Heart right ventricle (tissue), 16 donors: ENCODE measurements around the gene PRPF4. TPM values are rescaled to one million over a fixed set of nuclear protein-coding genes. Genes with fewer than 3 reads are reported as not detected.
"Not testable (repeated sequence)": the region's sequence is repeated elsewhere in the genome, so short reads cannot be mapped to it uniquely, and the experiment has no call there.

Experiments used
- ATAC-seq, 8 donors: fragments of 200-7000 bp; cut with Tn5 transposase; one replicate each; pipeline ENCODE4 v1.9.1; 2020; ENCODE audit warnings: mild to moderate bottlenecking in 8 of 8, moderate library complexity in 8 of 8, moderate number of reproducible peaks in 1 of 8
- DNase-seq, 2 donors: peaks; one replicate each; pipeline ENCODE4 v3.0.0-alpha.2; 2020
- H3K27ac ChIP-seq, 10 donors: fragments of 200-600 bp; sonication (generic) in 2 of 10; one replicate each; pipeline versions ENCODE4 v1.5.0 to v1.8.0; 2020 to 2022; ENCODE audit warnings: mild to moderate bottlenecking in 3 of 10
- H3K27me3 ChIP-seq, 7 donors: fragments of 200-600 bp; one replicate each; pipeline ENCODE4 v1.8.0; 2021 to 2022; ENCODE audit warnings: mild to moderate bottlenecking in 2 of 7
- H3K36me3 ChIP-seq, 9 donors: fragments of 200-600 bp; sonication (generic) in 1 of 9; one replicate each; pipeline versions ENCODE4 v1.5.0 to v1.8.0; 2020 to 2022; ENCODE audit warnings: mild to moderate bottlenecking in 2 of 9
- H3K4me1 ChIP-seq, 9 donors: fragments of 200-600 bp; sonication (generic) in 1 of 9; one replicate each; pipeline versions ENCODE4 v1.5.0 to v1.8.0; 2020 to 2022; ENCODE audit warnings: mild to moderate bottlenecking in 4 of 9
- H3K4me3 ChIP-seq, 10 donors: fragments of 200-600 bp; sonication (generic) in 2 of 10; one replicate each; pipeline versions ENCODE4 v1.5.0 to v1.8.0; 2020 to 2022; ENCODE audit warnings: mild to moderate bottlenecking in 7 of 10, moderate library complexity in 2 of 10
- H3K9me3 ChIP-seq, 11 donors: fragments of 200-600 bp in 10 of 11; sonication (generic) in 2 of 11; one replicate each; pipeline versions ENCODE4 v1.5.0 to v1.8.0; 2013 to 2022; ENCODE audit warnings: mild to moderate bottlenecking in 2 of 11, control low read depth in 1 of 11, moderate library complexity in 1 of 11
- WGBS, 2 donors: extraction: QIAGEN DNeasy Blood & Tissue Kit; methylation state at CpG; one replicate each; pipeline ENCODE4 v1.1.7; 2013; ENCODE audit warnings: inconsistent platforms in 1 of 2; 5-methylcytosine and 5-hydroxymethylcytosine counted together
- intact Hi-C, 10 donors: fragments of 100-400 bp; cut with DNase I; formaldehyde crosslinking; loops; one replicate each; pipeline versions ENCODE4 v1.11.1 to v1.14.2; 2022
- polyA plus RNA-seq, 2 donors: library from polyadenylated mRNA; stranded (reverse); fragments of 200-250 nt; gene quantifications; one replicate each; pipeline ENCODE4 v1.2.3, GENCODE V29; 2013
- total RNA-seq, 10 donors: library from RNA; stranded (reverse); fragmentation: NEBNext Ultra II Directional in 3 of 10; extraction: Animal tissue kit (Norgen Biotek cat#: 25700) in 3 of 10; gene quantifications; one replicate each; pipeline versions ENCODE4 v1.2.1 to v1.2.4, GENCODE V29; 2021 to 2023
- TF ChIP-seq, protein P1 (sequence below), 9 donors: fragments of 200-600 bp; sonication (generic) in 2 of 9; IDR thresholded peaks; one replicate each; pipeline versions ENCODE4 v1.5.0 to v1.8.0; 2021 to 2022; ENCODE audit warnings: antibody characterized with exemption in 9 of 9, mild to moderate bottlenecking in 5 of 9, moderate library complexity in 1 of 9
- donor health status: Arrhythmogenic right ventricular cardiomyopathy.
- donor health status: ischemic (EF 13 %, LVEDD 7.1; RV severe dilation, severe dysfunction).
- donor health status: healthy with polysubstance abuse.
- donor health status: DM: no; HTN: yes; CAD: no.
- donor health status: DM: no; HTN: no; CAD: no.
- donor health status: ischemic (EF 25% LVEDD 6.9; RV normal size, moderate dysfunction).
- donor health status: ischemic (EF 25% LVEDD 5.7; RV mildly dilated, moderate dysfunction).
- donor health status: healthy.
- donor health status: DM: yes; HTN: yes; CAD: no.
- donor health status: Ischemic cardiomyopathy.
- donor health status: ischemic (EF 35%, LVEDD 5.7; RV mildly dilated, moderate dysfunction).
- donor health status: nonischemic (EF 11% LVEDD 7.7; RV severe dilation, severe dysfunction).
- donor health status: DM: yes; HTN: yes; CAD: no.
- donor health status: PGD.
- donor health status: ischemic (EF 29% LVEDD 5.4; RV normal size, mild dysfunction).
- donor health status: nonischemic (EF 23%, LVEDD 6.1; RV moderate dilation, normal function).

Gene PRPF4
- total and polyA plus RNA-seq, 12 donors: 5.3 to 17.2 (median 13.3) TPM

GRCh38 chr9:113247640-113248039, 27.8 kb upstream of the PRPF4 start:
- TF ChIP-seq, protein P1, sequence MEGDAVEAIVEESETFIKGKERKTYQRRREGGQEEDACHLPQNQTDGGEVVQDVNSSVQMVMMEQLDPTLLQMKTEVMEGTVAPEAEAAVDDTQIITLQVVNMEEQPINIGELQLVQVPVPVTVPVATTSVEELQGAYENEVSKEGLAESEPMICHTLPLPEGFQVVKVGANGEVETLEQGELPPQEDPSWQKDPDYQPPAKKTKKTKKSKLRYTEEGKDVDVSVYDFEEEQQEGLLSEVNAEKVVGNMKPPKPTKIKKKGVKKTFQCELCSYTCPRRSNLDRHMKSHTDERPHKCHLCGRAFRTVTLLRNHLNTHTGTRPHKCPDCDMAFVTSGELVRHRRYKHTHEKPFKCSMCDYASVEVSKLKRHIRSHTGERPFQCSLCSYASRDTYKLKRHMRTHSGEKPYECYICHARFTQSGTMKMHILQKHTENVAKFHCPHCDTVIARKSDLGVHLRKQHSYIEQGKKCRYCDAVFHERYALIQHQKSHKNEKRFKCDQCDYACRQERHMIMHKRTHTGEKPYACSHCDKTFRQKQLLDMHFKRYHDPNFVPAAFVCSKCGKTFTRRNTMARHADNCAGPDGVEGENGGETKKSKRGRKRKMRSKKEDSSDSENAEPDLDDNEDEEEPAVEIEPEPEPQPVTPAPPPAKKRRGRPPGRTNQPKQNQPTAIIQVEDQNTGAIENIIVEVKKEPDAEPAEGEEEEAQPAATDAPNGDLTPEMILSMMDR (IDR thresholded peaks at IDR 0.05): no peak
- no peak overlapping the region for H3K4me3 ChIP-seq
- ATAC-seq: no peak
- no peak overlapping the region for H3K27ac ChIP-seq
- H3K36me3 ChIP-seq: peaks cover 0 to 4% (median 0%) of the 10 kb centered on the region in 9 donors
- no peak for DNase-seq
- H3K27me3 ChIP-seq: no peaks in the 10 kb centered on the region
- H3K9me3 ChIP-seq: peaks cover 0 to 6% (median 0%) of the 10 kb centered on the region in 11 donors
- H3K4me1 ChIP-seq: peaks cover 0 to 9% (median 0%) of the 10 kb centered on the region in 9 donors
- intact Hi-C loops: no loop called here

DNA sequence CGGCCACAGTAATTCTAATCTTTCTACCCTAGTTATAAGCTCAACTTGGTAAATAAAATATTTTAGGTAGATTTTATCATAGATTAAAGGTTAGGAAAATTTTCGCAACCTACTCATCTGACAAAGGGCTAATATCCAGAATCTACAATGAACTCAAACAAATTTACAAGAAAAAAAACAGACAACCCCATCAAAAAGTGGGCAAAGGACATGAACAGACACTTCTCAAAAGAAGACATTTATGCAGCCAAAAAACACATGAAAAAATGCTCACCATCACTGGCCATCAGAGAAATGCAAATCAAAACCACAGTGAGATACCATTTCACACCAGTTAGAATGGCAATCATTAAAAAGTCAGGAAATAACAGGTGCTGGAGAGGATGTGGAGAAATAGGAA, 25.8 kb upstream of the PRPF4 start:
- H3K9me3 ChIP-seq, H3K4me1 ChIP-seq, DNase-seq, H3K27ac ChIP-seq, intact Hi-C loops, H3K4me3 ChIP-seq, H3K36me3 ChIP-seq, ATAC-seq, H3K27me3 ChIP-seq: not testable (repeated sequence)
- WGBS, 2 donors: 94 to 100% methylated on average over 2 of the region's 2 CpGs

DNA sequence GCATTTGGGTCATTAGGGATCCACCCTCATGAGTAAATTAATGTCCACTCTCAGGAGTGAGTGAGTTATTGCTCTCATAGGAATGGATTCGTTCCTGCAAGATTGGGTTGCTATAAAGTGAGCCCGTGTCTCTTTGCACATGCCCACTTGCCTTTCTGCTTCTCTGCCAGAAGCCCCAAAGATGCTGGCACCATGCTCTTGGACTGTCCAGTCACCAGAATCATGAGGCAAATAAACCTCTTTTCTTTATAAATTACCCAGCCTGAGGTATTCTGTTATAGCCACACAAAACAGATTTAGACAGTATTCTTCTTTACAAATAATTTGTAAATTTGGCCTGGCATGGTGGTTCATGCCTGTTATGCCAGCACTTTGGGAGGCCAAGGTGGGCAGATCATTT, 24.7 kb upstream of the PRPF4 start:
- intact Hi-C loops: no loop called here
- Histone ChIP-seq H3K27me3 (no peaks in the 10 kb centered on the region), H3K4me3 (no peak overlapping the region), H3K9me3 (peaks cover 0 to 6% (median 0%) of the 10 kb centered on the region in 11 donors), H3K4me1 (peaks cover 0 to 9% (median 0%) of the 10 kb centered on the region in 9 donors), H3K36me3 (peaks cover 0 to 9% (median 0%) of the 10 kb centered on the region in 9 donors), H3K27ac (no peak overlapping the region)
- WGBS, 2 donors: 95 to 97% methylated on average over 2 of the region's 2 CpGs
- no peak for ATAC-seq
- DNase-seq: no peak
- TF ChIP-seq, protein P1 (IDR thresholded peaks at IDR 0.05): no peak

- Histone ChIP-seq H3K4me1 (no peaks in the 10 kb centered on the region), H3K4me3 (no peak overlapping the region), H3K27me3 (no peaks in the 10 kb centered on the region), H3K9me3 (peaks cover 0 to 6% (median 0%) of the 10 kb centered on the region in 11 donors), H3K27ac (no peak overlapping the region), H3K36me3 (peaks cover 0 to 46% (median 10%) of the 10 kb centered on the region in 9 donors)
- intact Hi-C loops: no loop called here
- WGBS, 2 donors: 97 to 100% methylated on average over 1 of the region's 1 CpG
- TF ChIP-seq, protein P1 (IDR thresholded peaks at IDR 0.05): no peak
- no peak for DNase-seq
- no peak for ATAC-seq
Measured at GRCh38 chr9:113254991-113255390, 20.5 kb upstream of the PRPF4 start.

DNA sequence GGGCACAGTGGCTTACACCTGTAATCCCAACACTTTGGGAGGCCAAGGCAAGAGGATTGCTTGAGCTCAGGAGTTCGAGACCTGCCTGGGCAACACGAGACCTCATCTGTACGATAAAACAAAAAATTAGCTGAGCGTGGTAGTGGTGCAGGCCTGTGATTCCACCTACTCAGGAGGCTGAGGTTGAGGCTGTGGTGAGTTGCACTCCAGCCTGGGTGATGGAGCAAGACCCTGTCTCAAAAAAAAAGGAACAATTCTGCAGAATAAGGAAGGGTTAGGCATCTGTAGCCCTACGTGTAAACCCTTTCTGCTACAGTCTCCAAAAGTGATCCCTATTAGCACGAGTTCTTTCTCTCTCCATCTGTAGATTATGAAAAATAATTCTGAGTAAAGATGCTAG, 20.0 kb upstream of the PRPF4 start:
- DNase-seq: no peak
- Histone ChIP-seq H3K27ac (no peak overlapping the region), H3K4me1 (no peaks in the 10 kb centered on the region), H3K36me3 (peaks cover 0 to 50% (median 13%) of the 10 kb centered on the region in 9 donors), H3K4me3 (no peak overlapping the region), H3K9me3 (peaks cover 0 to 6% (median 0%) of the 10 kb centered on the region in 11 donors), H3K27me3 (no peaks in the 10 kb centered on the region)
- intact Hi-C loops: no loop called here
- no peak for ATAC-seq
- TF ChIP-seq, protein P1 (IDR thresholded peaks at IDR 0.05): no peak
- 93 to 94% methylated on average over 6 of the region's 6 CpGs for WGBS, 2 donors
